AG04450 (cell line): Measurements from ENCODE around the gene ABCF2. TPM values are rescaled to one million over a fixed set of nuclear protein-coding genes. Genes with fewer than 3 reads are reported as not detected.

Experiments used
- CTCF ChIA-PET: fragments of 300-600, 350-600 bp; formaldehyde crosslinking; extraction: SDS; loops from one replicate; lab custom pipeline; 2022; ENCODE audit warnings: antibody characterized with exemption, inconsistent platforms; lab: Charles Lee
- POLR2A ChIA-PET: fragments of 350-600 bp; formaldehyde crosslinking; extraction: SDS; loops from one replicate; lab custom pipeline; 2021; ENCODE audit warnings: antibody characterized with exemption, inconsistent platforms; lab: Yijun Ruan, JAX
- DNase-seq: peaks from one replicate; pipeline ENCODE4 v3.0.0-alpha.2; 2011; ENCODE audit warnings: low read depth, low spot score
- H3K27ac ChIP-seq: one replicate; pipeline ENCODE4 v1.5.1; 2012; ENCODE audit warnings: low read depth, low read length, control low read depth
- H3K27me3 ChIP-seq: one replicate; pipeline ENCODE4 v1.6.0; 2012; ENCODE audit warnings: low read length; ENCODE audit not compliant: control insufficient read depth, insufficient read depth
- H3K4me3 ChIP-seq: 2 replicates; pipeline ENCODE4 v1.5.1; 2011; ENCODE audit warnings: mild to moderate bottlenecking, low read depth, low read length, control low read depth
- H3K9me3 ChIP-seq: 2 replicates; pipeline ENCODE4 v1.5.1; 2012; ENCODE audit warnings: low read length; ENCODE audit not compliant: control insufficient read depth, insufficient read depth
- CTCF ChIP-seq: IDR thresholded peaks from 2 replicates; pipeline ENCODE4 v1.5.1; 2011; ENCODE audit warnings: low read depth, low read length, control low read depth, inconsistent platforms
- polyA plus RNA-seq: library from polyadenylated mRNA; depleted of rRNA; stranded (reverse); fragments of >200 nt; gene quantifications from 2 replicates; pipeline ENCODE4 v1.2.3, GENCODE V29; 2011

Gene ABCF2
- polyA plus RNA-seq, 1 experiment = 31.0 TPM

DNA sequence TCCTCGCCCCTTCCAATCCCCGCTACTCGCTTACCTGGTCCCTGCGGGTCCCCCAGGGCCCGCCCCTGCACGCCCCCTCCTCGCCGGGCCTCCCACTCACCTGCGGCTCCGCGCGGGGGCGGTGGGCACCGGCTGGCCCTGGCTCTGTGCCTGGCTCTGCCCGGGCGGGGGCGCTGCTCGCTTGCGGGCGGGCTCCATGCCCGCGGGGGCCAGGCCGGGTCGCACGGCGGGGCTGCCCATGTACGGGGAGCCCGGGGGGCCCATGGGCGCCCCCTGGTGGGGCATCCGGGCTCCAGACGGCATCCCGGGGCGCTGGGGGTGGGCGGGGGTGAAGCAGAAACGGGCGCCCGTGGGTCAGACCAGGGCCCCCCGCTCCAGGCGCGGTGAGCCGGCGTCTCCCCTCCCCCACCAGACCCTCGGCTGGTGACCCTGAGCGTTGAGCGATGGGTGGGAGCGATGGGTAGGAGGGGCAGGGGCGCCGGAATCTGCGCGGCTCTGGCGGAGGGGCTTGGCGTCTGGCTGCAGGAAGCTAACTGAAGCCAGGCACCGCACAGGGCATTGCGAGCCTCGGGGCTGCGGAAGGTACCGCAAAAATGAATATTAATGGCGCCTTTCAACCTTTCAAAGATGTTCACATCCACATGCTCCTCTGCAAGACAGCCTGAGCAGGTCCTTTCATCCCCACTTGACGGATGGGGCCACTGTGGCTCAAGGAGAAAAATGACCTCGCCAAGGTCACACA, 18.5 kb upstream of the ABCF2 start:
- no peaks in the 10 kb centered on the region for H3K9me3 ChIP-seq
- H3K4me3 ChIP-seq = peak overlapping the region; percentile 37
- peak; percentile 44 for TF ChIP-seq CTCF
- no peak for DNase-seq
- ChIA-PET POLR2A (interaction anchor here (1.0 kb wide), 1 partner anchor 18 kb away, joined by 6 read pairs; the partner anchor contains the start of gene ABCF2), CTCF (interaction anchor here (0.7 to 5.1 kb wide), 8 partner anchors 9 to 108 kb away, joined by 3 to 64 read pairs (median 6); partner anchors contain the start of genes ABCF2 and CHPF2)
- H3K27me3 ChIP-seq = no peaks in the 10 kb centered on the region
- no peak overlapping the region for H3K27ac ChIP-seq

GRCh38 chr7:151244841-151245346, 17.9 kb upstream of the ABCF2 start:
- CTCF ChIA-PET = interaction anchor here (0.9 to 5.1 kb wide), 21 partner anchors 8 to 203 kb away, joined by 3 to 64 read pairs (median 5); partner anchors contain the start of genes ABCF2, CHPF2 and H2BK1
- TF ChIP-seq CTCF = no peak
- no peak overlapping the region for H3K27ac ChIP-seq
- POLR2A ChIA-PET = interaction anchor here (0.6 to 1.2 kb wide), 2 partner anchors 18 to 139 kb away, joined by 4 to 5 read pairs; partner anchors contain the start of gene ABCF2
- no peaks in the 10 kb centered on the region for H3K27me3 ChIP-seq
- peak overlapping the region; percentile 37 for H3K4me3 ChIP-seq
- DNase-seq = no peak
- H3K9me3 ChIP-seq = no peaks in the 10 kb centered on the region

- ChIA-PET CTCF (interaction anchor here (0.6 to 5.1 kb wide), 29 partner anchors 8 to 203 kb away, joined by 3 to 64 read pairs (median 5); partner anchors contain the start of genes ABCF2, CHPF2 and H2BK1), POLR2A (interaction anchor here (0.6 to 1.2 kb wide), 3 partner anchors 10 to 139 kb away, joined by 3 to 5 read pairs (median 4); partner anchors contain the start of gene ABCF2)
- Histone ChIP-seq H3K27ac (no peak overlapping the region), H3K4me3 (no peak overlapping the region), H3K9me3 (no peaks in the 10 kb centered on the region), H3K27me3 (no peaks in the 10 kb centered on the region)
- no peak for DNase-seq
- peak; percentile 95 for TF ChIP-seq CTCF
These were observed 17.3 kb upstream of the ABCF2 start for GRCh38 chr7:151244196-151244840.

- ChIA-PET CTCF (interaction anchor here (0.6 to 5.1 kb wide), 30 partner anchors 9 to 204 kb away, joined by 3 to 64 read pairs (median 4); partner anchors contain the start of genes ABCF2, CHPF2 and H2BK1), POLR2A (interaction anchor here (0.6 to 1.9 kb wide), 4 partner anchors 8 to 165 kb away, joined by 3 to 8 read pairs (median 4); partner anchors contain the start of gene ABCF2)
- no peak for DNase-seq
- Histone ChIP-seq H3K27me3 (no peaks in the 10 kb centered on the region), H3K9me3 (no peaks in the 10 kb centered on the region), H3K4me3 (no peak overlapping the region), H3K27ac (no peak overlapping the region)
- TF ChIP-seq CTCF = no peak
These were observed 16.6 kb upstream of the ABCF2 start for GRCh38 chr7:151243408-151244195.
